Calu3 (cell line): ENCODE data around the gene ITPKA. TPM values are rescaled to one million over a fixed set of nuclear protein-coding genes. Genes with fewer than 3 reads are reported as not detected.
A peak's percentile ranks its signal among the peaks of the same experiment; 100 is the strongest.

ENCODE experiments used
- BruUV-seq: library from RNA; stranded (reverse); fragments of 400-500 nt; replicated peaks from 2 replicates; lab custom pipeline; 2021; lab: Mats Ljungman, UMichigan
- CTCF ChIA-PET: fragments of 300-600 bp; sonication (Branson Sonifier 250); formaldehyde crosslinking; loops from one replicate; lab custom pipeline; 2022; ENCODE audit warnings: antibody characterized with exemption; lab: Charles Lee
- DNase-seq: peaks from one replicate; pipeline ENCODE4 v3.0.0; 2022
- H3K27ac Mint-ChIP-seq: one replicate; pipeline ENCODE4 v1.8.0; 2022; ENCODE audit warnings: mixed read lengths; ENCODE audit not compliant: unreplicated experiment
- H3K27me3 Mint-ChIP-seq: one replicate; pipeline ENCODE4 v1.8.0; 2022; ENCODE audit warnings: mixed read lengths; ENCODE audit not compliant: unreplicated experiment
- H3K36me3 Mint-ChIP-seq: one replicate; pipeline ENCODE4 v1.8.0; 2022; ENCODE audit warnings: mild to moderate bottlenecking, moderate library complexity, mixed read lengths; ENCODE audit not compliant: insufficient read depth, unreplicated experiment
- H3K4me1 Mint-ChIP-seq: one replicate; pipeline ENCODE4 v1.8.0; 2022; ENCODE audit warnings: mild to moderate bottlenecking, low read depth, mixed read lengths; ENCODE audit not compliant: unreplicated experiment
- H3K4me3 Mint-ChIP-seq: one replicate; pipeline ENCODE4 v1.8.0; 2022; ENCODE audit warnings: mild to moderate bottlenecking, low read depth, moderate library complexity, mixed read lengths; ENCODE audit not compliant: unreplicated experiment
- H3K9me3 Mint-ChIP-seq: one replicate; pipeline ENCODE4 v1.8.0; 2022; ENCODE audit warnings: low read depth, mixed read lengths; ENCODE audit not compliant: unreplicated experiment
- CTCF ChIP-seq: fragments of 200-600 bp; IDR thresholded peaks from one replicate; pipeline ENCODE4 v1.8.0; 2022; ENCODE audit warnings: antibody characterized with exemption; ENCODE audit not compliant: unreplicated experiment
- intact Hi-C: fragments of 100-400 bp; cut with micrococcal nuclease; formaldehyde crosslinking; loops from one replicate; pipeline ENCODE4 v1.10.0; 2022; ENCODE audit not compliant: unreplicated experiment
- total RNA-seq: library from RNA; stranded (reverse); gene quantifications from 2 replicates; pipeline ENCODE4 v1.2.3, GENCODE V29; 2022

ITPKA gene
- total RNA-seq, 1 experiment from 2014 or later, result 0.68 TPM

DNA sequence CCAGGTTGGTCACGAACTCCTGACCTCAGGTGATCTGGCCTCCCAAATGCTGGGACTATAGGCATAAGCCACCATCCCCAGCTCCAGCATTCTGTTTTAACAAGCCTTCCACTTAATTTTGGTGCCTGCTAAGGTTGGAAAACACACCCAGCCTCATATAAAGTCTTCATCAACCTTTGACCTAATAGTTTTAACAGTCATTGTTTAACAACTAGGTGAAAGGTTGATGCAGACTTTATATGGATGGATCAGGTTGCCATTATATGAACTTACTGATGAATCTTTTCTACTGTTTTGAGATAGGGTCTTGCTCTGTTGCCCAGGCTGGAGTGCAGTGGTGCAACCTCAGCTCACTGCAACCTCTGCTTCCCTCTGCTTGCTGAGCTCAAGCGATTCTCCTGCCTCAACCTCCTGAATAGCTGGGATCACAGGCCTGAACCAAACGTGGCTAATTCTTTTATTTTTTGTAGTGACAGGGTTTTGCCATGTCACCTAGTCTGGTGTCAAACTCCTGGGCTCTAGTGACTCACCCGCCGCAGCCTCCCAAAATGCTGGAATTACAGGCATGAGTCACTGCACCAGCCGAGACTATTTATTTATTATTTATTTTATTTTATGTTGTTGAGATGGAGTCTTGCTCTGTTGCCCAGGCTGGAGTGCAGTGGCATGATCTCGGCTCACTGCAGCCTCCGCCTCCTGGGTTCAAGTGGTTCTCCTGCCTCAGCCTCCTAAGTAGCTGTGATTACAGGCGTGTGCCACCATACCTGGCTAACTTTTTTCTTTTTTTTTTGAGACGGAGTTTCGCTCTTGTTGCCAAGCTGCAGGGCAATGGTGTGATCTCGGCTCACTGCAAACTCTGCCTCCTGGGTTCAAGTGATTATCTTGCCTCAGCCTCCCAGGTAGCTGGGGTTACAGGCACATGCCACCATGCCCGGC, 53.4 kb downstream of the ITPKA start:
- Mint-ChIP-seq H3K36me3 (peaks cover 18% of the 10 kb centered on the region), H3K27ac (no peak overlapping the region), H3K9me3 (no peaks in the 10 kb centered on the region), H3K4me3 (no peak overlapping the region), H3K27me3 (no peaks in the 10 kb centered on the region), H3K4me1 (no peaks in the 10 kb centered on the region)
- CTCF ChIA-PET, result interaction anchor here (0.6 to 0.7 kb wide), 2 partner anchors 232 to 780 kb away, joined by 3 to 4 read pairs; no protein-coding TSS in a partner anchor
- peak; percentile 41 for DNase-seq
- intact Hi-C loops, result no loop called here
- no peak for TF ChIP-seq CTCF
- BruUV-seq, result no TSS peak

DNA sequence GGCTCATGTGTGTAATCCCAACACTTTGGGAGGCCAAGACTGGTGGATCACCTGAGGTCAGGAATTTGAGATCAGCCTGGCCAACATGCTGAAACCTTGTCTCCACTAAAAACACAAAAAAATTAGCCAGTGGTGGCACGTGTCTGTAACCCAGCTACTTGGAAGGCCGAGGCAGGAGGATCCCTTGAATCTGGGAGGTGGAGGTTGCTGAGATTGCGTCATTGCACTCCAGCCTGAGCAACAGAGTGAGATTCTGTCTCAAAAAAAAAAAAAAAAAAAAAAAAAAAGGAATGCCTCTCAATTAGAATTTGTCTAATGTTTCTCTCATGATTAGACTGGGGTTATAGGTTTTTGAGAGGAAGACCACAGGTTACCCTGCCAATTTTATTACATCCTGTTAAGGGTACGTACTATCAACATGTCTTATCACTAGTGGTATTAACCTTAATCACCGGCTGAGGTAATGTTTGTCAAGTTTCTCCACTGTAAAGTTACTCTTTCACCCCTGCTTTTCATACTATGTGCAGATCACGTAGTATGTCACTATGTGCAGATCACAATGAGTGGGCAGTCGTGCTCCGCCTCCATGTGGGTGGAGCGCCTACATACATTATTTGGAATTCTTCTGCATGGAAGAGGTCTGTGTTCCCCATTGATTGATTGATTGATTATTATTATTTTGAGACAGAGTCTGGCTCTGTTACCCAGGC, 56.5 kb downstream of the ITPKA start:
- TF ChIP-seq CTCF, result no peak
- no peaks in the 10 kb centered on the region for H3K4me1 Mint-ChIP-seq
- peaks cover 9% of the 10 kb centered on the region for H3K27me3 Mint-ChIP-seq
- CTCF ChIA-PET, result interaction anchor here (0.7 kb wide), 2 partner anchors 31 to 1471 kb away, joined by 3 to 7 read pairs; no protein-coding TSS in a partner anchor
- no TSS peak for BruUV-seq
- intact Hi-C loops, result no loop called here
- no peaks in the 10 kb centered on the region for H3K9me3 Mint-ChIP-seq
- H3K36me3 Mint-ChIP-seq, result no peaks in the 10 kb centered on the region
- DNase-seq, result no peak
- H3K27ac Mint-ChIP-seq, result no peak overlapping the region
- H3K4me3 Mint-ChIP-seq, result no peak overlapping the region

Other genes with a start within 250 kb of the ITPKA start
- gene OIP5, start 161.3 kb upstream of the ITPKA start, total RNA-seq, result 8.0 and 8.5 TPM in 2 replicates
- gene NUSAP1, start 161.0 kb upstream of the ITPKA start, total RNA-seq, result 70.9 and 88.0 TPM in 2 replicates
- 8.8 and 9.8 TPM in 2 replicates for gene NDUFAF1, start 91.4 kb upstream of the ITPKA start, total RNA-seq
- 18.8 and 25.0 TPM in 2 replicates for gene RTF1, start 76.8 kb upstream of the ITPKA start, total RNA-seq
- gene LTK, start 20.0 kb downstream of the ITPKA start, total RNA-seq, result 0.24 and 0.32 TPM in 2 replicates
- 33.3 and 35.4 TPM in 2 replicates for gene RPAP1, start 50.4 kb downstream of the ITPKA start, total RNA-seq
- 5.5 and 8.1 TPM in 2 replicates for gene TYRO3, start 65.3 kb downstream of the ITPKA start, total RNA-seq
- 26.4 and 29.4 TPM in 2 replicates for gene MGA, start 166.5 kb downstream of the ITPKA start, total RNA-seq